ENCODE measurements around the gene CDC42BPB. TPM values are rescaled to one million over a fixed set of nuclear protein-coding genes. Genes with fewer than 3 reads are reported as not detected.

CDC42BPB gene
- total RNA-seq, 4 donors from 2014 or later = 30.0 to 64.3 (median 32.6) TPM

GRCh38 chr14:102930753-102931579 is 126.4 kb downstream of the CDC42BPB start:
- DNase-seq (no peak), ATAC-seq (no peak)
- Histone ChIP-seq H3K4me3 (no peak overlapping the region), H3K9me3 (no peaks in the 10 kb centered on the region), H3K27ac (no peak overlapping the region), H3K36me3 (peaks cover 0 to 11% of the 10 kb centered on the region in 2 donors), H3K4me1 (peaks cover 14 to 17% of the 10 kb centered on the region in 2 donors), H3K27me3 (peaks cover 36 to 38% (median 37%) of the 10 kb centered on the region in 3 donors)
- intact Hi-C loops (cut with DNase I; ENCODE audit: low total_unique reads) = no loop called here
- TF ChIP-seq POLR2A (IDR thresholded peaks at IDR 0.05) = no peak
- TF ChIP-seq, protein P1, sequence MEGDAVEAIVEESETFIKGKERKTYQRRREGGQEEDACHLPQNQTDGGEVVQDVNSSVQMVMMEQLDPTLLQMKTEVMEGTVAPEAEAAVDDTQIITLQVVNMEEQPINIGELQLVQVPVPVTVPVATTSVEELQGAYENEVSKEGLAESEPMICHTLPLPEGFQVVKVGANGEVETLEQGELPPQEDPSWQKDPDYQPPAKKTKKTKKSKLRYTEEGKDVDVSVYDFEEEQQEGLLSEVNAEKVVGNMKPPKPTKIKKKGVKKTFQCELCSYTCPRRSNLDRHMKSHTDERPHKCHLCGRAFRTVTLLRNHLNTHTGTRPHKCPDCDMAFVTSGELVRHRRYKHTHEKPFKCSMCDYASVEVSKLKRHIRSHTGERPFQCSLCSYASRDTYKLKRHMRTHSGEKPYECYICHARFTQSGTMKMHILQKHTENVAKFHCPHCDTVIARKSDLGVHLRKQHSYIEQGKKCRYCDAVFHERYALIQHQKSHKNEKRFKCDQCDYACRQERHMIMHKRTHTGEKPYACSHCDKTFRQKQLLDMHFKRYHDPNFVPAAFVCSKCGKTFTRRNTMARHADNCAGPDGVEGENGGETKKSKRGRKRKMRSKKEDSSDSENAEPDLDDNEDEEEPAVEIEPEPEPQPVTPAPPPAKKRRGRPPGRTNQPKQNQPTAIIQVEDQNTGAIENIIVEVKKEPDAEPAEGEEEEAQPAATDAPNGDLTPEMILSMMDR (IDR thresholded peaks at IDR 0.05 in 4 of 5, conservative IDR thresholded peaks at IDR 0.05 in 1 of 5) = no peak
- in situ Hi-C loops (cut with MboI; ENCODE audit: low sequenced_read_pairs in 4 of 4) = no loop called here

DNA sequence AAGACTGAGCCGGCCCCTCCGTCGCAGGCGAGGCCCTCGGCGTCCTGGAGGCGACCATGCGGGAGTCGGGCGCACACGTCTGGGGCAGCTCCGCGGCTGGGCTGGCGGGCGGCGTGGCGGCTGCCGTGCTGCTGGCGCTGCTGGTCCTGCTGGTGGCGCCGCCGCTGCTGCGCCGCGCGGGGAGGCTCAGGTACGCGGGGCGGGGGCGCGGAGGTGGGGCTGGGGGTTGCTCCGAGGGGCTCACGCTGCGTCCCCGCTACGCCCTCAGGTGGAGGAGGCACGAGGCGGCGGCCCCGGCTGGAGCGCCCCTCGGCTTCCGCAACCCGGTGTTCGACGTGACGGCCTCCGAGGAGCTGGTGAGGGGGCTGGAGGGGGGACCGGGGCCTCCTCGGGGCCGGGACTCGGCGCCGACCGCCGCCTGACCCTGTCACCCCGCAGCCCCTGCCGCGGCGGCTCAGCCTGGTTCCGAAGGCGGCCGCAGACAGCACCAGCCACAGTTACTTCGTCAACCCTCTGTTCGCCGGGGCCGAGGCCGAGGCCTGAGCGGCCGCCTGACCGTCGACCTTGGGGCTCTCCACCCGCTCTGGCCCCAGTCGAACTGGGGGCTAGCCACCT is 127.1 kb downstream of the CDC42BPB start:
- peaks cover 37 to 43% (median 41%) of the 10 kb centered on the region in 3 donors for H3K27me3 ChIP-seq
- ATAC-seq (no peak), DNase-seq (no peak)
- H3K4me3 ChIP-seq = peak overlapping the region in 2 of 4 donors; percentile 53 to 61
- no peak for TF ChIP-seq POLR2A (IDR thresholded peaks at IDR 0.05)
- H3K4me1 ChIP-seq = peaks cover 14 to 17% of the 10 kb centered on the region in 2 donors
- intact Hi-C loops (cut with DNase I; ENCODE audit: low total_unique reads) (no loop called here), in situ Hi-C loops (cut with MboI; ENCODE audit: low sequenced_read_pairs in 4 of 4) (no loop called here)
- peaks cover 0 to 11% of the 10 kb centered on the region in 2 donors for H3K36me3 ChIP-seq
- no peaks in the 10 kb centered on the region for H3K9me3 ChIP-seq
- H3K27ac ChIP-seq = no peak overlapping the region

GRCh38 chr14:102929241-102930137 is 127.9 kb downstream of the CDC42BPB start:
- peaks cover 39 to 49% (median 45%) of the 10 kb centered on the region in 3 donors for H3K27me3 ChIP-seq
- intact Hi-C loops (cut with DNase I; ENCODE audit: low total_unique reads) (no loop called here), in situ Hi-C loops (cut with MboI; ENCODE audit: low sequenced_read_pairs in 4 of 4) (no loop called here)
- H3K9me3 ChIP-seq = no peaks in the 10 kb centered on the region
- peaks cover 0 to 11% of the 10 kb centered on the region in 2 donors for H3K36me3 ChIP-seq
- DNase-seq (no peak), ATAC-seq (no peak)
- peak overlapping the region; percentile 34 to 61 (median 52) for H3K4me3 ChIP-seq
- H3K27ac ChIP-seq = no peak overlapping the region
- H3K4me1 ChIP-seq = peaks cover 14 to 17% of the 10 kb centered on the region in 2 donors
- TF ChIP-seq, protein P1 (IDR thresholded peaks at IDR 0.05 in 4 of 5, conservative IDR thresholded peaks at IDR 0.05 in 1 of 5) = no peak
- TF ChIP-seq POLR2A (IDR thresholded peaks at IDR 0.05) = no peak

- peaks cover 48 to 57% (median 53%) of the 10 kb centered on the region in 3 donors for H3K27me3 ChIP-seq
- ATAC-seq = no peak
- intact Hi-C loops (cut with DNase I; ENCODE audit: low total_unique reads) = no loop called here
Observed at GRCh38 chr14:102928412-102929240, 128.7 kb downstream of the CDC42BPB start.

More at GRCh38 chr14:102928412-102929240, 128.7 kb downstream of the CDC42BPB start:
- peaks cover 0 to 6% of the 10 kb centered on the region in 2 donors for H3K36me3 ChIP-seq
- H3K27ac ChIP-seq = no peak overlapping the region
- H3K4me3 ChIP-seq = peak overlapping the region; percentile 34 to 61 (median 52)
- H3K9me3 ChIP-seq = no peaks in the 10 kb centered on the region
- H3K4me1 ChIP-seq = peaks cover 14 to 17% of the 10 kb centered on the region in 2 donors
- TF ChIP-seq, protein P1 (IDR thresholded peaks at IDR 0.05 in 4 of 5, conservative IDR thresholded peaks at IDR 0.05 in 1 of 5) = no peak
- no peak for TF ChIP-seq POLR2A (IDR thresholded peaks at IDR 0.05)
- in situ Hi-C loops (cut with MboI; ENCODE audit: low sequenced_read_pairs in 4 of 4) = no loop called here
- DNase-seq = no peak

Measured in gastrocnemius medialis (tissue), 4 donors.